HG03135 (cell line): ENCODE results near the gene MCTP1.
A peak's percentile ranks its signal among the peaks of the same experiment; 100 is the strongest.

Experiments used
- ATAC-seq: cut with Tn5 transposase; IDR thresholded peaks from one replicate; pipeline ENCODE4 v1.9.1; 2021; ENCODE audit warnings: mild to moderate bottlenecking, moderate library complexity; ENCODE audit not compliant: unreplicated experiment

Gene MCTP1

DNA sequence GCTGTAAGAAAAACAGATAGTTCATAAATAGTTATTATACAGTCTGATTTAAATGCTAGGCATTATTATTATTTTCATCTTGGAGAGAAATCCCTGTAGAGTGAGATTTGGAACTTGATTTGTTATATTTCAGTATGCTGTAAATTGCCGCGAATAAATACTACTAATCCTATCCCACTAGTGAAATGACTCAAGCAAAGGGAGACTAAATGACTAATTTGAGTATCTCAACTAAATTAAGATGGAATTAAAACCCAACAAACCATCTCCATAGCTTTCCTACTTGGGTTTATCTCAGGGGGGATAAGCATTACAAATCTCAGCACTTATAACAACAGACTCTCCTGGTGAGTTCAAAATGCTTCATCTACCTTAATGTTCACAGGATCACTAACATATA, 206.0 kb downstream of the MCTP1 start:
- ATAC-seq: no peak

GRCh38 chr5:95076395-95077185, 208.3 kb downstream of the MCTP1 start:
- no peak for ATAC-seq

DNA sequence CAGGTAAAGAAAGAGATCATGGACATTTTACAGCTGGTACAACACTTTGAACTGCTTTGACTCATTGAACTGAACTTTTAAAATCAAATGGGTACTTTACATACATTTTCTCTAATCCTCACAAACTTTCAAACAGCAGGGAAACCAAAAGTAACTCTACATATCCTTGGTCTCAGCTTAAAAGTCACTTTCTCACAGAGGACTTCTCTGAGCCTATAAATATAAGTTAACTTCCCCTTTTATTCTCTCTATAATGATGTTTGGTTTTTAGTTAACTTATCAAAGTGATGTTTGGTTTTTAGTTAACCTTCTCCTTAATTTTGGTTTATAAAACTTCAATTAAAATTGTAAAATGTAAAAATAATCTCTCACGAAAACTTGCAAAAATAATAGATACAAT, 209.8 kb downstream of the MCTP1 start:
- peak; percentile 43 for ATAC-seq

- no peak for ATAC-seq
Measured at GRCh38 chr5:95072281-95072680, 212.6 kb downstream of the MCTP1 start.

DNA sequence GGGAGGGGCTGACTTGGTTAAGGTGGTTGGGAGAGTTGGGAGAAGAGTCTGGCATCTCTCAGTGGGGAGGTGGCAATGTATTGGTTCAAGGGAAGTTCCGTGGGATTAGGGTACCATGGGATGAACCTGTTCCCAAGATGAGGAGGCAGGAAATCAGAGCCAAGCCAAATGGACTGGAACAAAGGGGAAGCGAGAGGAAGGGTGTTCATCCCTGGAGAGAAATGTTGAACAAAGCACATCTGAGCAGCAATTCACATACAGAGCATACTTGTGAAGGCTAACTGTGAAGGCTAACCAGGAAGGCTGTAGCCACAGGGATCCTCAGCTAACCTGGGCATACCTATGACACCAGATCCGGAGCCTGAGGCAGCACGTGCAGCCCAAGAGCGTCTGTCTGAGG, 214.0 kb downstream of the MCTP1 start:
- no peak for ATAC-seq

- ATAC-seq: no peak
Measured at GRCh38 chr5:95070453-95070852, 214.4 kb downstream of the MCTP1 start.

DNA sequence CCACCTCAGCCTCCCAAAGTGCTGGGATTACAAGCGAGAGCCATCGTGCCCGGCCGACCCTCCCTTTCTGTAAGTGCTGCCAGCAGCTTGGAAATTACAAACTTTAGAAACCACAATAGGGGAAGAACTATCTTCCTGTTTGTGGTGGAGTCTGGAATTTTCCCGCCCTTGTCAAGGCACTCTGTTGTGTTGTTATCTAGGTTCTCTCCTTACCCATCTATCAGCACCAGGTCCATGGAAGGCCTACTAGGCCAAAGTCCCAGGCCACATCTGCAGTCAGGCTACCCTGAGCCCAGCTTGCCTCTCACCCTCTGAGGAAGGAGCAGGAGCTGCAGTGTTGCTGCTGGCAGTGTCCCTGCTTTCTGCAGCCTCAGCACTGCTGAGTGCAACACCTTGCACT, 214.9 kb downstream of the MCTP1 start:
- ATAC-seq: no peak

- no peak for ATAC-seq
Measured at GRCh38 chr5:95069021-95069420, 215.9 kb downstream of the MCTP1 start.

DNA sequence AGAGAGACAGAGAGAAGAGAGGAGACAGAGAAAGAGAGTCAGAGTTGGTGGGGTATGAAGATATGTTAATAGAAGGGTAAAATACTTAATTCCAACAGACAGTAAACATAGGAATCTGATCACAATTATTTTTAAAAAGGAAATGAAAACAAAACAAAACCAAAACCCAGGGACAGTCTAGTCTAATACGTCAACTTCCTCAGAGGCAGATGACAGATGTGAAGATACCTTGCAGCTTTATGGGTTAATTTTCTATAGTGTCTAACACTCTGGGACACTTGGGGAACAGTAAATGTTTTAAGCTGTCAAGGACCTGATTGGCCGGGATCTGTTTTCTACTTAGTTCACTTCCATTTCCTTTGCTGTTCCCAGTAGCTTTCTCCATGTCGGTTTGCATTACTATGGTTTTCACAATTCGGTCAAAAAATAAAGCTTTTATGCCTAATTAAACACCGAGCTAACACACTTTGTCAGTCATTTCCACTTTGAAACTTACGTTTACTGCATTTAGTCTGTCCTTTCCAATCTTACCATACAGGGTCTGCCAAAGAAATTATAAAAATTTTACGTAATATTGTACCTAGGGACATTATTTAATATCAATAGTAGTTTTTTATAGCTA, 216.5 kb downstream of the MCTP1 start:
- no peak for ATAC-seq

- no peak for ATAC-seq
Measured at GRCh38 chr5:95066048-95066447, 218.8 kb downstream of the MCTP1 start.

DNA sequence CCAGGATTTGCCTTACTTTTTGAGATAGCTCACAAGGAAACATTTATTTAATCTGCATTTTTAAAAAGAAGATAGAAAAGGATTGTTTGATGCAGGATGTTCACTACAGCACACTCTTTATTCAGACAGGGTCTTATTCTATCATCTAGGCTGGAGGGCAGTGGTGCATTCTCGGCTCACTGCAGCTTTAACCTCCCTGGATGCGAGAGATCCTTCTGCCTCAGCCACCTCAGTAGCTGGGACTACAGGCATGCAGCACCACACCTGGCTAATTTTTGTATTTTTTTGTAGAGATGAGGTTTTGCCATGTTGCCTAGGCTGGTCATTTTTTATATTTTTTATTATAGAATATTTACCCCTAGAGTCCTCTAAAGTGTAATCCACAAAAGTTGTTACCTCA, 221.4 kb downstream of the MCTP1 start:
- no peak for ATAC-seq

GRCh38 chr5:95060098-95060497, 224.8 kb downstream of the MCTP1 start:
- no peak for ATAC-seq

DNA sequence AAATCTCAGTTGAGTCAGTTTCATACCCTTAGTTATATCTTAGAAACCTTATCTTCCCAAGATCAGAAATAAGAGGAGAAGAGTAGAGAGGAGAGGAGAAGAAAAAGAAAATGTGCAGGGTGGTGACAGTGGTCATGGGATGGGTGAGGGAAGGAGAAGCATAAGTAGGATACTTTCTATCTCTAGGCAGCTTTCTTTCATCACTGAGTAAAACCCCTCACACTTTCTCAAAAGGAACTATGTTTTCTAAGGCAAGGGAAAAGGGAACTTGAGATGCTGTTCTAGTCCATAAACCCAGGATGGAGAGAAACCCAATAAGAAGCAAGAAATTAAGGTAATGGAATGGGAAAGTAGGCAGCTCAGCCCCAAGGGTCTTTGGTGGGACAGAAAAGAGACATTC, 225.3 kb downstream of the MCTP1 start:
- no peak for ATAC-seq

DNA sequence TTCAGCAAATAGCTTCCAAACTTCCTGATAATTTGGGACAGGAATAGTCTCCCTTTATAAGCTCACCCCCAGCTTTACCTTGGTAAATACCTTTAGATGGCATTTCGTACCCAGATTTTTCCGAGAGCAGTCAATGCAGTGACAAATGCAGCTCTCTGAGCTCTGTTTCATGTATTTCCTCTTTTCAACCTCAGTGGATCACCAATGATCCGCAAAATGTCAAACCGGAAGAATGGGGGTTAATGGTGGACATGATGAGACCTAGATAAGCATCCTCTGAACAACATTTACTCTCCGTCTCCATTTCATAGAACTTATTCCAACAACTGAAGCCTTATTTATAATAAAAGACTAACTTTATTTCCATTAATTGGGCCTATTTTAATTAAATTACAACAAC, 227.3 kb downstream of the MCTP1 start:
- no peak for ATAC-seq

DNA sequence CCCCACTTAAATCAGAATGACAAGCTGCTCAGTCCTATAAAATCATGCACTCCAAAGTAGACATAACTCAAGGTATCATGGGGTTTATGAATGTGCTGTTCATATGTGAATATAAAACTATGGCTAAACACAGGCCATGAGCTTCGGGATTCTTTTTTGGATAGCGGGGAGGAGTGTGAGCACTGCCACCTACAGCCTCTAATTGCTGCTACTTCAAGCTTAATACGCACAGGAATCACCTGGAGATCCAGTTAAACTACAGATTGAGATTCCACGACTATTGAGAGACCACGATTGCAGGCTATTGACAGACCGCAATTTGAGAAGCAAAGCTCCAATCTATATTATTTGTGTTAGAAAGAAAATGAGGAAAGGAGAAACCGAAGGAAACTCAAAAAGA, 231.6 kb downstream of the MCTP1 start:
- no peak for ATAC-seq

- no peak for ATAC-seq
Measured at GRCh38 chr5:95050708-95051107, 234.2 kb downstream of the MCTP1 start.

GRCh38 chr5:95048628-95049027, 236.3 kb downstream of the MCTP1 start:
- ATAC-seq: no peak

DNA sequence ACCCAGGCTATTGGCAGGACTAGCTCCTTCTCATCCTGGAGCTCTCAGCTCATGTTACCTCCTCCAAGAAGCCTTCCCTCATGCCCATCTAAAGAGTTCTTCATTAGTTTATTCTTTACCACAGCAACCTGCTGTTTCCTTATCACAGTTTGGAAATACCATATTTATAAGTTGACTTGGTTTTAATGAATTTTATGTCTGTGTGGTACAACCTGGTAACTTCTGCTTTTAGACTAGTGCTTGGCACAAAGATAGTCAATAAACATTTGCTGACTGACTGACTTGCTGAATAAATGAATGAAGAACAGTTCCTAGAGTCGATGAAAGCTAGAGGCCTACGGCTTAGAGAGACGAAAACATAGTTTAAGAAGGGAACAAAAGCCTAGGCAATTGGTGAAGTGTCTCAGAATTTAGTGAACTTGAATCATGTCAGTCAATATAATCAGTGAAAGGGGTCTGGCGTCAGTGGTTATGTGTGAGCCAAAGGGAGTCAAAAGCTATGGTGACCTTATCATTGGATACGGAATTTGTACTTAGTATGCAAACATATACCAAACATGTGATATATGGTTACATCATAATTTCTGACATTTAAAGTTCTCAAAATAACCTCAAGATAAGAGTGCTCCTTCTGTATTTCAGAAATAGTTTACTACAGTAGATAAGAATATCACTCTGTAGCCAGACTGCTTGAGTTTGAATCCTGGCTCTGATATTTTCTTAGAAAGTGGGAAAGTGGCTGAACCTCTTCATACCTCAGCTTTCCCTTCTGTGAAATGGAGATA, 239.5 kb downstream of the MCTP1 start:
- ATAC-seq: no peak

DNA sequence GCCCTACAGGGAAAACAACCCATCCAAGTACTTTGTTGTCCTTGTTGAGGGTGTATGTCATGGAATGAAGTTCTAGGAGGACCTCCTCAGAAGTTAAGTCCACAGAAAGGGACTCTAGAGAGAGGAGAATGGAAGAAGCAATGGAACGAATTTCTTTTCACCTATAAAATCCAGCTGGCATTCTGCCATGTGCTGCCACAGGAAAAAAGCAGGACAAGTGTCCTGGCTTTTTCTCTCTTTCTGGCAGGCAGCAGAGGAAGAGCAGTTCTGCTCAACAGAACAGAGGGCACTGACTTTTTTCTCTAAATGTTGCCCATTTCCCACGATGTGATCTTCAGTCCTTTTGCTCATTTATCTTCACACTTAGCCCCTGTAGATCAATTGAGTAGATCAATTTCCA, 240.8 kb downstream of the MCTP1 start:
- ATAC-seq: no peak

DNA sequence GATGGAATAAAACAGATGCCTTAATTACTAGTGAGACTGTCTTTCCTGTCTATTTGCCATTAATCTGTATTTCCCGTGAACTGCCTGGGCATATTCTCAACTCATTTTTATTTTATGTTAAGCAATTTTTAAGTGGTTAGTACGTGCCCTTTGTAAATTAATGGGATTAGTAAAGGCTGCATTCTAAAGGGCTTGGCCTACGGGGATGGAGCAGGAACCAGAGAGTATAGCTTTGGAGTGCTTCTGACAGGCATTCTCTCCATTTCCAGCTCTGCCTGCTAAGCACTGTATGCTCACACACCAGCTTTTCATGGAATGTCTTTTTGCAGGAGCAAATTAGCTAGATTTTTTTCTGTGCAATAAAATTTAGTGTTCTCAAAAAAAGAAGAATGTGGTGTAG, 241.2 kb downstream of the MCTP1 start:
- ATAC-seq: no peak

DNA sequence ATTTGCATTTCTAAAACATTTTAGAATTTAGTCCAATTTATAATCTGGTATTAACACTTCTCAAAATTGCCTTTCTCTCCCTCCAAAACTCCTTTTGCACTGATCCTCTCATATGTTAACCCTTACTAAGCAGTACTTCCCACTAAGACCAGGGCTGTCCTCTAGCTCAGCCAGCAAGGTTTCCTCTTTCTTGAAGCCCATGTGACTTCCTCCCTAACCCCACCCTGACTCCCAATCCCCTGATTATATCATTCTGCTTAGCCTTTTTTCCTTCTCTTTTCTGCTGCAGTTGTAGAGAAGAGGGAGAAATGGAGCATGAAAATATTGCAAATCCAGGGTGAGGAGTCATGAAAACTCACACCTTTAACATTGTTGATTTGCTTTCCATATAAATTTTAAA, 241.7 kb downstream of the MCTP1 start:
- no peak for ATAC-seq

DNA sequence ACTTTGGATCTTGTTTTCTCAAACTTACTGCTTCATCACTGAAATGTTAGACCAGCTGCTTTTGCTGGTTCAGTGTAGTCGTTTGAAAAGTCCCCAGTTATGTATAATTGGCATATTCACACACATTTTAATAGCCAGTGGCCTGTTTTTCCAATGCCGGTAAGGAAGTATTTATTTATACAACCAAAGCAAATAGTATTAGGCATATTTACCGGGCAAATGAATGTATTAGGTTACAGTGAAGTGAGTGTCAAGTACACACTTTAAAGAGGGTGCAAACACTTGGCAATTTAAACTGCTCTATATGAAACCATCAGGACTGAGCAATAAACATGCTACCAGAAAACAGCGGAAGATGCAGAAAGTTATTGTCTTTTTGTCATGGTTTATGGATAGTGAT, 242.9 kb downstream of the MCTP1 start:
- no peak for ATAC-seq
